8988T (cell line): Measurements from ENCODE around the gene UBE3B.

Experiments
- DNase-seq: peaks from one replicate; pipeline ENCODE4 v3.0.0; 2011

The UBE3B gene

GRCh38 chr12:109476807-109477184 lies 638 bp upstream of the UBE3B start:
- DNase-seq, result no peak

GRCh38 chr12:109477963-109478315 lies 505 bp downstream of the UBE3B start:
- no peak for DNase-seq

GRCh38 chr12:109479761-109480160 lies 2.3 kb downstream of the UBE3B start:
- no peak for DNase-seq

- DNase-seq, result no peak
Observed at GRCh38 chr12:109480356-109480755, 2.9 kb downstream of the UBE3B start.

- DNase-seq, result no peak
Observed at GRCh38 chr12:109481863-109482262, 4.4 kb downstream of the UBE3B start.

- no peak for DNase-seq
Observed at GRCh38 chr12:109482491-109482890, 5.1 kb downstream of the UBE3B start.

- DNase-seq, result no peak
Observed at GRCh38 chr12:109482894-109483293, 5.5 kb downstream of the UBE3B start.

GRCh38 chr12:109483346-109483745 lies 5.9 kb downstream of the UBE3B start:
- no peak for DNase-seq

GRCh38 chr12:109485201-109485600 lies 7.8 kb downstream of the UBE3B start:
- DNase-seq, result no peak

GRCh38 chr12:109487181-109488050 lies 10.0 kb downstream of the UBE3B start:
- DNase-seq, result no peak

GRCh38 chr12:109488051-109488665 lies 10.7 kb downstream of the UBE3B start:
- no peak for DNase-seq

GRCh38 chr12:109489016-109489954 lies 11.9 kb downstream of the UBE3B start:
- DNase-seq, result no peak

- no peak for DNase-seq
Observed at GRCh38 chr12:109489955-109490565, 12.6 kb downstream of the UBE3B start.

GRCh38 chr12:109491671-109492070 lies 14.2 kb downstream of the UBE3B start:
- no peak for DNase-seq

- DNase-seq, result no peak
Observed at GRCh38 chr12:109492371-109492770, 14.9 kb downstream of the UBE3B start.

GRCh38 chr12:109493090-109493489 lies 15.7 kb downstream of the UBE3B start:
- DNase-seq, result no peak

GRCh38 chr12:109493938-109494337 lies 16.5 kb downstream of the UBE3B start:
- DNase-seq, result no peak

GRCh38 chr12:109494348-109494881 lies 17.0 kb downstream of the UBE3B start:
- no peak for DNase-seq

GRCh38 chr12:109495012-109495411 lies 17.6 kb downstream of the UBE3B start:
- no peak for DNase-seq

- no peak for DNase-seq
Observed at GRCh38 chr12:109496306-109496705, 18.9 kb downstream of the UBE3B start.

GRCh38 chr12:109497675-109498074 lies 20.2 kb downstream of the UBE3B start:
- DNase-seq, result no peak

GRCh38 chr12:109500406-109501185 lies 23.2 kb downstream of the UBE3B start:
- no peak for DNase-seq
